Body of pancreas (tissue), 4 donors: ENCODE results near the gene SH3RF2. TPM values are rescaled to one million over a fixed set of nuclear protein-coding genes. Genes with fewer than 3 reads are reported as not detected.
"Not testable (repeated sequence)": the region's sequence is repeated elsewhere in the genome, so short reads cannot be mapped to it uniquely, and the experiment has no call there.

ENCODE experiments used
- ATAC-seq: fragments of 150-250 bp; one replicate; pipeline ENCODE4 v1.9.1; 2016
- DNase-seq, 4 donors: peaks; one replicate each; pipeline ENCODE4 v3.0.0-alpha.2; 2019
- H3K27ac ChIP-seq, 4 donors: fragments of 200-600 bp; sonication (generic); 1 replicate in 3 of 4; 2 replicates in 1 of 4; pipeline versions ENCODE4 v1.5.1 to v1.6.1; 2016 to 2019; ENCODE audit warnings: mild to moderate bottlenecking in 1 of 4, mixed read lengths in 1 of 4, moderate library complexity in 1 of 4
- H3K27me3 ChIP-seq, 2 donors: fragments of 200-600 bp; sonication (generic); one replicate each; pipeline ENCODE4 v1.6.0; 2016; ENCODE audit warnings: mild to moderate bottlenecking in 1 of 2
- H3K36me3 ChIP-seq, 2 donors: fragments of 200-600 bp; sonication (generic); replicated peaks in 1 of 2; 2 replicates each; pipeline ENCODE4 v1.5.1; 2016; ENCODE audit warnings: low read depth in 2 of 2; ENCODE audit not compliant: insufficient read depth in 1 of 2
- H3K4me1 ChIP-seq: fragments of 200-600 bp; sonication (generic); one replicate; pipeline ENCODE4 v1.6.0; 2016
- H3K4me3 ChIP-seq, 2 donors: fragments of 200-600 bp; sonication (generic); 1 replicate in 1 of 2; 2 replicates in 1 of 2; pipeline ENCODE4 v1.5.1; 2016 to 2019
- H3K9me3 ChIP-seq, 3 donors: fragments of 200-600 bp; sonication (generic); 1 replicate in 2 of 3; 2 replicates in 1 of 3; pipeline ENCODE4 v1.5.1; 2016
- POLR2A ChIP-seq, 3 donors: fragments of 450-650 bp; IDR thresholded peaks; one replicate each; pipeline ENCODE4 v1.6.1; 2016; ENCODE audit warnings: antibody characterized with exemption in 3 of 3, mild to moderate bottlenecking in 2 of 3
- WGBS, 2 donors: methylation state at CpG; one replicate each; pipeline ENCODE4 v1.1.5; 2017; 5-methylcytosine and 5-hydroxymethylcytosine counted together
- intact Hi-C: fragments of 100-400 bp; cut with DNase I; formaldehyde crosslinking; loops from one replicate; pipeline ENCODE4 v1.15.1; 2023
- total RNA-seq, 2 donors: library from RNA; depleted of rRNA; stranded (reverse); fragments of >200 nt; gene quantifications; one replicate each; pipeline ENCODE4 v1.1.0, GENCODE V29; 2016
- TF ChIP-seq, protein P1 (sequence below), 7 experiments: fragments of 450-650 bp in 4 of 7; fragments of 200-600 bp in 3 of 7; sonication (generic) in 3 of 7; IDR thresholded peaks; one replicate each; pipeline ENCODE4 v1.5.1; 2016 to 2019; ENCODE audit warnings: antibody characterized with exemption in 7 of 7

Gene SH3RF2
- total RNA-seq, 2 donors from 2014 or later, result 14.8 to 25.7 TPM

DNA sequence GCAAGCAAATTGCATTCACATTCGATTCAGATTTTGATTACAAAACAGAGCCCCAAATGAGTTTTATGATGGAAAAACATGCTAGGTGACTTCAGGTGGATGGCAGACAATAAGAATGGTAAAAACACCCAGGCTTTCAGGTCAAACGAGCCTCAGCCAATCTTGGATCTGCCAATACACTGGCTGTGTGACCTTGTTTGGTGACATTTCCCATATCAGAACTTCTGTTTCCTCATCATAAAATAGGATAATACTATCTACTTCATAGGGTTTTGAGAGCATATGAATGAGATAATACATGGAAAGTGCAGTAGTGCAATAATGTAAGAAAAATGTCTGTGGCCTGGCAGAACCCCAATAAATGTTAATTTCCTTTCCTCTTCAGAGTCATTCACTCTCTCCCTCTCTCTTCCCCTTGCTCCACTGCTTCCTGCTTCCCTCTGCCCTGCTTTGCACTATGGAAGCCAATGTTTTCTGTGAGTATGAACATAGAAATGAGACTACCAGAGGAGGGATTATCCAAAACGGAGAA is 54.7 kb downstream of the SH3RF2 start:
- Histone ChIP-seq H3K27ac (no peak overlapping the region), H3K9me3 (peaks cover 0 to 6% (median 0%) of the 10 kb centered on the region in 3 donors), H3K36me3 (no peaks in the 10 kb centered on the region), H3K27me3 (no peaks in the 10 kb centered on the region), H3K4me3 (no peak overlapping the region), H3K4me1 (peaks cover 20% of the 10 kb centered on the region)
- intact Hi-C loops, result no loop called here
- ATAC-seq (no peak), DNase-seq (no peak)
- TF ChIP-seq POLR2A (IDR thresholded peaks at IDR 0.05), result no peak
- TF ChIP-seq, protein P1, sequence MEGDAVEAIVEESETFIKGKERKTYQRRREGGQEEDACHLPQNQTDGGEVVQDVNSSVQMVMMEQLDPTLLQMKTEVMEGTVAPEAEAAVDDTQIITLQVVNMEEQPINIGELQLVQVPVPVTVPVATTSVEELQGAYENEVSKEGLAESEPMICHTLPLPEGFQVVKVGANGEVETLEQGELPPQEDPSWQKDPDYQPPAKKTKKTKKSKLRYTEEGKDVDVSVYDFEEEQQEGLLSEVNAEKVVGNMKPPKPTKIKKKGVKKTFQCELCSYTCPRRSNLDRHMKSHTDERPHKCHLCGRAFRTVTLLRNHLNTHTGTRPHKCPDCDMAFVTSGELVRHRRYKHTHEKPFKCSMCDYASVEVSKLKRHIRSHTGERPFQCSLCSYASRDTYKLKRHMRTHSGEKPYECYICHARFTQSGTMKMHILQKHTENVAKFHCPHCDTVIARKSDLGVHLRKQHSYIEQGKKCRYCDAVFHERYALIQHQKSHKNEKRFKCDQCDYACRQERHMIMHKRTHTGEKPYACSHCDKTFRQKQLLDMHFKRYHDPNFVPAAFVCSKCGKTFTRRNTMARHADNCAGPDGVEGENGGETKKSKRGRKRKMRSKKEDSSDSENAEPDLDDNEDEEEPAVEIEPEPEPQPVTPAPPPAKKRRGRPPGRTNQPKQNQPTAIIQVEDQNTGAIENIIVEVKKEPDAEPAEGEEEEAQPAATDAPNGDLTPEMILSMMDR (IDR thresholded peaks at IDR 0.05), result no peak
- 38 to 44% methylated on average over 3 of the region's 3 CpGs for WGBS, 2 donors

DNA sequence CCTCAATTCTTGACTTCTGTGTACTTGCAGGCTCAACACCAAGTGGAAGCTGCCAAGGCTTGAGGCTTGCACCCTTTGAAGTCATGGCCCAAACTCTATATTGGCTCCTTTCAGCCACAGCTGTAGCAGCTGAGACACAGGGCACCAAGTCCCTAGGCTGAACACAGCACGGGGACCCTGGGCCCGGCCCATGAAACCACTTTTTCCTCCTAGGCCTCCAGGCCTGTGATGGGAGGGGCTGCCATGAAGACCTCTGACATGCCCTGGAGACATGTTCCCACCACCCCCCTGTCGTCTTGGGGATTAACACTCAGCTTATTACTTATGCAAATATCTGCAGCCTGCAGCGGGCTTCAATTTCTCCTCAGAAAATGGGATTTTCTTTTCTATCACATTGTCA is 57.2 kb downstream of the SH3RF2 start:
- H3K9me3 ChIP-seq, H3K36me3 ChIP-seq, H3K27ac ChIP-seq, H3K27me3 ChIP-seq, DNase-seq, ATAC-seq, H3K4me3 ChIP-seq, intact Hi-C loops: not testable (repeated sequence)
- WGBS, 2 donors, result 89 to 95% methylated on average over 4 of the region's 4 CpGs
- H3K4me1 ChIP-seq, result peaks cover 20% of the 10 kb centered on the region

GRCh38 chr5:145996135-145996534 is 59.8 kb downstream of the SH3RF2 start:
- WGBS, 2 donors, result 59 to 64% methylated on average over 6 of the region's 6 CpGs
- no peaks in the 10 kb centered on the region for H3K27me3 ChIP-seq
- peaks cover 0 to 6% (median 0%) of the 10 kb centered on the region in 3 donors for H3K9me3 ChIP-seq
- intact Hi-C loops, result no loop called here
- H3K27ac ChIP-seq, result no peak overlapping the region
- H3K4me1 ChIP-seq, result peaks cover 3% of the 10 kb centered on the region
- DNase-seq (no peak), ATAC-seq (no peak)
- TF ChIP-seq, protein P1 (IDR thresholded peaks at IDR 0.05), result no peak
- TF ChIP-seq POLR2A (IDR thresholded peaks at IDR 0.05), result no peak
- no peaks in the 10 kb centered on the region for H3K36me3 ChIP-seq
- no peak overlapping the region for H3K4me3 ChIP-seq

DNA sequence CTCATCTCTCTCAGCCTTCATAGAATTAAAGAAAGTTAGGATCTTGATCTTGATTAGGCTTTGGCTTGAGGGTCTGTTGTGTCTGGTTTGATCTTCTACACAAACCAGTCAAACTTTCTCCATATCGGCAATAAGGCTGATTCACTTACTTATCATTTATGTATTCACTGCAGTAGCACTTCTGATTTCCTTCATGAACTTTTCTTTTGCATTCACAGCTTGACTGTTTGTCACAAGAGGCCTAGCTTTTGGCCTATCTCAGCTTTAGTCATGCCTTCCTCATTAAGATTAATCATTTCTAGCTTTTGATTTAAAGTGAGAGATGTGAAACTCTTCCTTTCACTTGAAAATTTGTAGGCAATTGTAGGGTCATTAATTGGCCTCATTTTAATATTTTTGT is 62.8 kb downstream of the SH3RF2 start:
- Histone ChIP-seq H3K9me3 (no peaks in the 10 kb centered on the region), H3K36me3 (no peaks in the 10 kb centered on the region), H3K27ac (no peak overlapping the region), H3K4me3 (no peak overlapping the region), H3K27me3 (no peaks in the 10 kb centered on the region), H3K4me1 (no peaks in the 10 kb centered on the region)
- intact Hi-C loops, result no loop called here
- WGBS, 2 donors, result 71 to 74% methylated on average over 1 of the region's 1 CpG
- no peak for TF ChIP-seq POLR2A (IDR thresholded peaks at IDR 0.05)
- TF ChIP-seq, protein P1 (IDR thresholded peaks at IDR 0.05), result no peak
- no peak for DNase-seq
- ATAC-seq, result no peak

DNA sequence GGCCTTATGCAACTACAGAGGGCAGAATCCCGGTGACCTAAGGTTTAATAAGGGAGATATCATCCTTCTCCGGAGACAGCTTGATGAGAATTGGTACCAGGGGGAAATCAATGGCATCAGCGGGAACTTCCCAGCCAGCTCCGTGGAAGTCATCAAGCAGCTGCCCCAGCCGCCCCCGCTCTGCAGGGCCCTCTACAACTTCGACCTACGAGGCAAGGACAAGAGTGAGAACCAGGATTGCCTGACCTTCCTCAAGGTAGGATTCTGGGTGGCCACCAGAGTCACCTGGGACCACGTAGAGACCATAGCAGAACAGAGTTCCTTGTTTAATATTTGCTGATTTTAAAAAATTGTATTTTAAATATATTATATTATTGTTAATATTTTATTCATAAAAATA is 63.7 kb downstream of the SH3RF2 start:
- H3K9me3 ChIP-seq, result no peaks in the 10 kb centered on the region
- no peak overlapping the region for H3K27ac ChIP-seq
- H3K36me3 ChIP-seq, result no peaks in the 10 kb centered on the region
- no peak overlapping the region for H3K4me3 ChIP-seq
- no peaks in the 10 kb centered on the region for H3K27me3 ChIP-seq
- DNase-seq (no peak), ATAC-seq (no peak)
- intact Hi-C loops, result no loop called here
- no peaks in the 10 kb centered on the region for H3K4me1 ChIP-seq
- 96 to 97% methylated on average over 9 of the region's 9 CpGs for WGBS, 2 donors
- TF ChIP-seq POLR2A (IDR thresholded peaks at IDR 0.05), result no peak
- TF ChIP-seq, protein P1 (IDR thresholded peaks at IDR 0.05), result no peak
